GM18909 (cell line): Measurements from ENCODE around the gene TBC1D3B.
"Not testable (repeated sequence)": the region's sequence is repeated elsewhere in the genome, so short reads cannot be mapped to it uniquely, and the experiment has no call there.

ENCODE experiments used
- ATAC-seq: cut with Tn5 transposase; IDR thresholded peaks from one replicate; pipeline ENCODE4 v1.9.1; 2021; ENCODE audit warnings: mild to moderate bottlenecking; ENCODE audit not compliant: unreplicated experiment, poor library complexity

The TBC1D3B gene

DNA sequence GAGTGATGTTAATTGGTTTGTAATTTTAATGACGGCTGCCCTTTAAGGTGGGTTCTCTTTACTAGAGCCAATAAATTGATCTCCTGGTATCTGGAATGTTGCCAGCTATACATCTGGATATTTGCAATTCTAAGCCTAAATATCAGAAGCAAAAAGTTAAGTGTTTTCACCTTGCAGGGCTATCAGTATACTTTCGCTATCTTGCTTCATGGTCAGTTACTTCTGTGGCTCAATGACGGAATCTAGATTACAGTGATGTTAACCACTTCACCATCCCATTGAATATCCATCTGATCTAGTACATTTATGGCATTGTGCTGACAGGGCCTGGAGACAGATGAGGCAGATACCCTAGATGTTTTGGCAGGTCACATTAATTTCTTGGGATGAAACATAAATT is 44.5 kb downstream of the TBC1D3B start:
- ATAC-seq: no peak

DNA sequence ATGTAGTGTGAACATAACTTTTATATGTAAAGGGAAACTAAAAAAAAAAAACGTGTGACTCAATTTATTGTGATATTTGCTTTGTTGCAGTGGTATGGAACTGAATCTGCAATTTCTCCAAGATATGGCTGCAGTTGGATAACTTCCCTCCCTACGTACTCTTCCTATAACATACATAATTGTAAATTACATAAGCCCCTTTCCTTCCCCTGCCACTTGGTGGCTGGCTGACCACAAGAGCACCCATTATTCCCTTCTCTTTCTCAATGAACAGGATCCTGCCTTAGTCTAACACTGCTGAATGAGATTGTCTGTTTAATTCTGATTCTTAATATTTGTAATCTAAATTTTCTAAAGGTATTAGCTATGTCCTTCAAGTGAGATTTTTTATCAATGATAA is 45.0 kb downstream of the TBC1D3B start:
- ATAC-seq: no peak

DNA sequence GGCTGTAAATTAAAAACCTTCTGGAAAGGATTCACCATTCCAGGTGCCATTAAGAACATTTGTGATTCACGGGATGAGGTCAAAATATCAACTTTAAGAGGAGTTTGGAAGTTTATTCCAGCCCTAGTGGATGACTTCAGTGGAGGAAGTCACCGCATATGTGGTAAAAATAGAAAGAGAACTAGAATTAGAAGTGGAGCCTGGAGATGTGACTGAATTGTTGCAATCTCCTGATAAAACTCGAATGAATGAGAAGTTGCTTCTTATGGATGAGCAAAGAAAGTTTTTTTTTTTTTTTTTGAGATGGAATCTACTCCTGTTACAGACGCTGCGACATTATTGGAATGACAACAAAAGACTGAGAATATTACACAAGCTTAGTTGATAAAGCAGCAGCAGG is 46.1 kb downstream of the TBC1D3B start:
- ATAC-seq: no peak

GRCh38 chr17:36129616-36130015 is 46.8 kb downstream of the TBC1D3B start:
- no peak for ATAC-seq

DNA sequence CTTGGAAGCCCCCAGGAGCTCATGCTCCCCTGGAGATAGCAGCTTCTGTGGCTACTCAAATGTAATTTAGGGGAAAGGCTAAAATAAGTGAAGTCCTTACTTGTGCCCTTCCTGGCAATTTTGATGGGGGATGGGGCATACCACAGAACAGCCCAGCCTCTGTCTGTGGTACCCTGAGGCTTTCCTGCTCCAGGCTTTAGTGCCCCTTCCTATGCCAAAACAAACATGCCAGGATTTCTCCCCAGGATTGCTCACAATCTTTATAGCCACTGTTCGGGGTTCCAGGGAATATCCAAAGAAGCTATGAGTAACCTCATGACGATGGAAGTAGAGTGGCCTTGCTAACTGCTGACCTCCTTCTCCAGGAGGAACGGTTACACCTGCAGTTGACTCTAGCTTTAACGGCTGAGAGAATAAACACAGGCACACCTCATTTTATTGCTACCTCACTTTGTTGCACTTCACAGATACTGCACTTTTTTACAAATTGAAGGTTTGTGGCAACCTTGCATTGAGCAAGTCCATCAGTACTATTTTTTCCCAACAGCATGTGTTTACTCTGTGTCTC is 47.9 kb downstream of the TBC1D3B start:
- no peak for ATAC-seq

DNA sequence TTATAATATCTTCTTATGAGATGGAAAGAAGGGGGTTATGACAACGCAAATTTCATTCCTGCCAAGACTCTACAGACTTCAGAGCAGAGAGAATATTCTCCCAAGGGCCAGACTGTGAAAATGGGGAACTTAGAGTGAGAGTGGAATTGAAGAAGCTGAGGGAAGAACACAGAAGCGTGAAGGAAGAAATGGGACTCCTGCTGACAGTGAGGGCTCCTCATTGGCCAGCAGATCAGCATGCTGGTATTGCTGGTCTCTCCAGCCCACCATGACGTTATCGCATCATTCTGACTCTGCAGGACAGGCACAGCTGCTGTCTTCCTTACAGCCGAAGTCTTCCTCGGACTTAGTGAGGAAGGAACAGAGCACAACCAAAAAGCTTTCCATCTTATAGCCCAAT is 48.5 kb downstream of the TBC1D3B start:
- no peak for ATAC-seq

- ATAC-seq: peak; percentile 61
Observed at GRCh38 chr17:36127199-36127893, 49.1 kb downstream of the TBC1D3B start.

- no peak for ATAC-seq
Observed at GRCh38 chr17:36124879-36125824, 51.3 kb downstream of the TBC1D3B start.

GRCh38 chr17:36123431-36123830 is 53.0 kb downstream of the TBC1D3B start:
- no peak for ATAC-seq

- ATAC-seq: not testable (repeated sequence)
Observed at GRCh38 chr17:36121099-36121498, 55.3 kb downstream of the TBC1D3B start.

- ATAC-seq: no peak
Observed at GRCh38 chr17:36120221-36120620, 56.2 kb downstream of the TBC1D3B start.

GRCh38 chr17:36118477-36119353 is 57.7 kb downstream of the TBC1D3B start:
- ATAC-seq: no peak

GRCh38 chr17:36117505-36118382 is 58.7 kb downstream of the TBC1D3B start:
- no peak for ATAC-seq
